Thoracic aorta (tissue), 2 donors: Measurements from ENCODE around the gene ARHGAP25. TPM values are rescaled to one million over a fixed set of nuclear protein-coding genes. Genes with fewer than 3 reads are reported as not detected.

Source experiments
- ATAC-seq: fragments of 150-250 bp; one replicate; pipeline ENCODE4 v1.8.0; 2017; ENCODE audit warnings: low read depth; ENCODE audit not compliant: insufficient number of reproducible peaks, low FRiP score
- DNase-seq: peaks from one replicate; pipeline ENCODE4 v3.0.0-alpha.2; 2020; ENCODE audit warnings: low spot score
- H3K27ac ChIP-seq, 2 donors: fragments of 200-600 bp; sonication (generic); 1 replicate in 1 of 2; 2 replicates in 1 of 2; pipeline ENCODE4 v1.5.1; 2016; ENCODE audit warnings: mild to moderate bottlenecking in 2 of 2, moderate library complexity in 2 of 2
- H3K27me3 ChIP-seq: fragments of 200-600 bp; sonication (generic); replicated peaks from 2 replicates; pipeline ENCODE4 v1.6.0; 2016; ENCODE audit warnings: mild to moderate bottlenecking; ENCODE audit not compliant: insufficient read depth
- H3K36me3 ChIP-seq: fragments of 200-600 bp; sonication (generic); one replicate; pipeline ENCODE4 v1.5.1; 2016
- H3K4me1 ChIP-seq, 2 donors: fragments of 200-600 bp; sonication (generic); 1 replicate in 1 of 2; 2 replicates in 1 of 2; pipeline versions ENCODE4 v1.5.1 to v1.6.0; 2016; ENCODE audit warnings: low read depth in 2 of 2, mild to moderate bottlenecking in 1 of 2; ENCODE audit not compliant: control insufficient read depth in 1 of 2
- H3K4me3 ChIP-seq: fragments of 200-600 bp; sonication (generic); 2 replicates; pipeline ENCODE4 v1.5.1; 2016; ENCODE audit warnings: mild to moderate bottlenecking
- H3K9me3 ChIP-seq: fragments of 200-600 bp; sonication (generic); 2 replicates; pipeline ENCODE4 v1.5.1; 2016
- total RNA-seq, 2 donors: library from RNA; depleted of rRNA; stranded (reverse); fragments of >200 nt; gene quantifications; one replicate each; pipeline versions ENCODE4 v1.1.0 to v1.2.3, GENCODE V29; 2016
- TF ChIP-seq, protein P1 (sequence below): fragments of 200-600 bp; sonication (generic); IDR thresholded peaks from one replicate; pipeline ENCODE4 v1.5.1; 2019; ENCODE audit warnings: antibody characterized with exemption

The ARHGAP25 gene
- total RNA-seq, 2 donors from 2014 or later, result 10.8 to 14.5 TPM

DNA sequence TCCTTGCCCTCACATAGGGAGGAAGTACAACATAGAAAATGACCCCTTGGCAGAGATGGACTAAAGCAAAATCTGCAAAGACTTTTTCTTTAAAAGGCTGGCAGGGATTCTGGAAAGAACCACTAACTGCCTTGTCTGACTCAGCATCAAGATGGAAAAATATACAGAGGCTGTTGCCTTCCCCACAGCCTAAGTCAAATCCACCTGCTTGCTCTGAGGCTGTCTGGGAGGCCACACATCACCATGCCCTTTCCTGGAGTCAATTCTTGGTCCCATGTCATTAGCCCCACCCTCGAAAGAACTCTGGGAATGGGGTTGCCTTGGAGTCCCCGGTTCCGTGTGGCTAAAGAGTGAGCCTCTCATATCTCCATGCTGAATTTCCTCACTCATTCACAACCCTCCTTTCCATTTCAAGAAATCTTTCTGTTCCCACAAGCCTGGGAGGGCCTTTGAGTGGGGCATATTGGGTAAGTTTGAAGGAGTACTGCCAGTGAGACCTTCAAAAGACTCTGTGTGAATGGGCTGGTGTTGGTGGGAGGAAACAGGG, 97.1 kb downstream of the ARHGAP25 start:
- Histone ChIP-seq H3K9me3 (no peaks in the 10 kb centered on the region), H3K4me1 (peaks cover 43 to 56% of the 10 kb centered on the region in 2 donors), H3K27me3 (no peaks in the 10 kb centered on the region), H3K4me3 (peak overlapping the region; percentile 12), H3K36me3 (no peaks in the 10 kb centered on the region), H3K27ac (peak overlapping the region; percentile 91 to 97)
- TF ChIP-seq, protein P1, sequence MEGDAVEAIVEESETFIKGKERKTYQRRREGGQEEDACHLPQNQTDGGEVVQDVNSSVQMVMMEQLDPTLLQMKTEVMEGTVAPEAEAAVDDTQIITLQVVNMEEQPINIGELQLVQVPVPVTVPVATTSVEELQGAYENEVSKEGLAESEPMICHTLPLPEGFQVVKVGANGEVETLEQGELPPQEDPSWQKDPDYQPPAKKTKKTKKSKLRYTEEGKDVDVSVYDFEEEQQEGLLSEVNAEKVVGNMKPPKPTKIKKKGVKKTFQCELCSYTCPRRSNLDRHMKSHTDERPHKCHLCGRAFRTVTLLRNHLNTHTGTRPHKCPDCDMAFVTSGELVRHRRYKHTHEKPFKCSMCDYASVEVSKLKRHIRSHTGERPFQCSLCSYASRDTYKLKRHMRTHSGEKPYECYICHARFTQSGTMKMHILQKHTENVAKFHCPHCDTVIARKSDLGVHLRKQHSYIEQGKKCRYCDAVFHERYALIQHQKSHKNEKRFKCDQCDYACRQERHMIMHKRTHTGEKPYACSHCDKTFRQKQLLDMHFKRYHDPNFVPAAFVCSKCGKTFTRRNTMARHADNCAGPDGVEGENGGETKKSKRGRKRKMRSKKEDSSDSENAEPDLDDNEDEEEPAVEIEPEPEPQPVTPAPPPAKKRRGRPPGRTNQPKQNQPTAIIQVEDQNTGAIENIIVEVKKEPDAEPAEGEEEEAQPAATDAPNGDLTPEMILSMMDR, result no peak
- no peak for DNase-seq
- peak; percentile 44 for ATAC-seq

DNA sequence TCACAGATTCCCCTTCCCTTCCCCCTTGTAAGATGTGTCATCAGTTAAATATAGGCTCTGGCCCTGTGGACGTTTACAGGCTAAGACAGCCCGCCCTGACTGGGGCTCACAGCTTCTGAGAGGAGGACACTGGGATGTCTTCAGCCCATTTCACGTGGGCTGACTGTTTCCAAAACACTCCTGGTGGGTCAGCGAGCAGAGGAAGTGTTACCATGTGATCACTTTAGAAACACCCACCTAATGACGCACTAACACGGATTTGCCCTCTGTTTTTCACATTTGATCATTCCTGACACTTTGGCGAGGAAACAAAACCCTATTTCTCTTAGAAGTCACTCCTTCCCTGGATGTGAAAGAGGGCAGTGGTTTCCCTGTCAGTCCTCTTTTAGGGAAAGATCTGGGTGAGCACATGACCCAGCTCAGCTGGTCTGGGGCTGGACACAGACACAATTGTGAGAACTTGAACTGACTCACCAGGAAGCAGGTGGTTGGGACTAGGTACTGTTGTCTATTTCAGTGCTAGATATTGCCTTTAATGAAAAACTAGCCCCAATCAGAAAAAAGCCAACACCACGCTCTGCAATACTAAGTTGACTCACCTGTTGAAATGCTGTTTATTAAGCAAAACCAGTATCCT, 97.7 kb downstream of the ARHGAP25 start:
- H3K4me1 ChIP-seq, result peaks cover 43 to 56% of the 10 kb centered on the region in 2 donors
- peak; percentile 45 for DNase-seq
- H3K9me3 ChIP-seq, result no peaks in the 10 kb centered on the region
- H3K27ac ChIP-seq, result peak overlapping the region; percentile 91 to 97
- TF ChIP-seq, protein P1, result no peak
- no peaks in the 10 kb centered on the region for H3K36me3 ChIP-seq
- H3K4me3 ChIP-seq, result peak overlapping the region; percentile 12
- peak; percentile 81 for ATAC-seq
- H3K27me3 ChIP-seq, result no peaks in the 10 kb centered on the region

DNA sequence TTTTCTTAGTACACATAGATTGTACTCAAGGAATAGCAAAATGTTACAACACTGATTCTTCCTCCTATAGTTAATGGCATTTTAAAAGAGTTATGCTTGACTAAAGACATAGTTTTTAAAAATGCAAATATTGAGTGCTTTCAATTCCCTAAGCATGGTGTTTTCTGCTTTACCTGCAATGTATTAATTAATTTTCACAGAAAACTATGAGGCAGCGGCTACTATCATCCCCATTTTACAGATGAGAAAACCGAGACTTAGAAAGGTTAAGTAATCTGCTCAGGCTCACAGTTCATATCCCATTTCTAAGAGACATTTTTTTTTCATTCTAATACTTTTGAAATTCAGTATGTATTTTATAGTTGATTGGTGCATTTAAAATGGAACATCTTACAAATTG, 98.6 kb downstream of the ARHGAP25 start:
- H3K4me1 ChIP-seq, result peaks cover 40 to 50% of the 10 kb centered on the region in 2 donors
- peak overlapping the region; percentile 91 to 97 for H3K27ac ChIP-seq
- no peak for DNase-seq
- no peaks in the 10 kb centered on the region for H3K36me3 ChIP-seq
- no peak overlapping the region for H3K4me3 ChIP-seq
- H3K9me3 ChIP-seq, result no peaks in the 10 kb centered on the region
- no peaks in the 10 kb centered on the region for H3K27me3 ChIP-seq
- TF ChIP-seq, protein P1, result no peak
- ATAC-seq, result no peak

DNA sequence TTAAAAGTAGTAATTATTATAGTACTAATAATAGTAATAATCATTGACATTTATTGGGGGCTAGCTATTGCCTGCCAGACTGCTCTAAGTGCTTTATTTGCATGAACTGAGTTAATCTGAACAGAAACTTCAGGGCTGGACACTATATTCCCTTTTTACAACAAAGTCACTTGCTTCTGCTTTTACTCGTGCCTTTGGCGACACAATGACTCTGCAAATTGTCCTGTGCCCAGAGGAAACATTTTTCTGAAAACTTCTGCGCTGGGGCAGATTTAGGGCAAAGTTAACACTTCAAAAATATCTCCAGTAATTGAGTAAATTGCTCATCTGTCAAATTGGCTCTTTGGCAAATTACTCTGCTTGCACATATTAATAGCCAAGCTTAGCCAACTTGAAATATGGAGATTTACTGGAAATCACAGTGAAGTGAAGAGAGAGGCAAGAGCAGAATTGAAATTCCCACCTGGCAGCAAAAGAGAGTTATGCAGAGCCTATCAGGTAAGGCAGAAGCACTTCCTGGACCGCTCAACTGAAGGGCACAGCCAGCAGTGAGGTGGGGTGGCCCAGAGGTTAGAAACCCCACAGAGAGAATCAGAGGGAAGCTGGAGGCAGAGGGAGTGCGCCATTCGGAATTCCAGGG, 100.2 kb downstream of the ARHGAP25 start:
- peaks cover 25 to 33% of the 10 kb centered on the region in 2 donors for H3K4me1 ChIP-seq
- TF ChIP-seq, protein P1, result no peak
- DNase-seq (no peak), ATAC-seq (no peak)
- H3K4me3 ChIP-seq, result no peak overlapping the region
- no peaks in the 10 kb centered on the region for H3K27me3 ChIP-seq
- peak overlapping the region in 1 of 2 donors; percentile 7 for H3K27ac ChIP-seq
- no peaks in the 10 kb centered on the region for H3K9me3 ChIP-seq
- no peaks in the 10 kb centered on the region for H3K36me3 ChIP-seq

DNA sequence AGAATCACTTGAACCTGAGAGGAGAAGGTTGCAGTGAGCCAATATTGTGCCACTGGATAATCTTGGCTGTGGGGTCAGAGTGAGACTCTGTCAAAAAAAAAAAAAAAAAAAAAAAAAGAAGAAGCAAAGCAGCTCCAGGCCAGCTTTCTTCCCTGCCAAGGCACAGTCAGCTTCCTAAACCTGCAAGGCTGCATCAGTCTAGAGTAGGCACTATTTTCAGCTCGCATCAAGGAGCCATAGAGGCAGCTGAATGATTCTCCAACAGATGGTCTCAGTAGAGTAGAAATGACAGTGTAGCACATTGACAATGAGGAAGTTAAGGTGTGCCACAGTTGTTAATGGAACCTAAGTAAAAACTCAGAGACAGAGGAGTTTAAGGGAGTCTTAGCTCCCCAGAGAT, 101.0 kb downstream of the ARHGAP25 start:
- H3K4me3 ChIP-seq, result no peak overlapping the region
- no peaks in the 10 kb centered on the region for H3K9me3 ChIP-seq
- ATAC-seq (no peak), DNase-seq (no peak)
- peaks cover 21 to 27% of the 10 kb centered on the region in 2 donors for H3K4me1 ChIP-seq
- TF ChIP-seq, protein P1, result no peak
- no peaks in the 10 kb centered on the region for H3K36me3 ChIP-seq
- H3K27me3 ChIP-seq, result no peaks in the 10 kb centered on the region
- H3K27ac ChIP-seq, result no peak overlapping the region
